Mesenchymal stem cell (in vitro differentiated cells and primary cell): ENCODE data around the gene ZDHHC1.

Source experiments
- DNase-seq: peaks from one replicate; pipeline ENCODE4 v3.0.0-alpha.2; 2013
- H2AFZ ChIP-seq: one replicate; pipeline ENCODE4 v1.6.1; 2013; ENCODE audit warnings: low read depth, mild to moderate bottlenecking, control low read depth, inconsistent platforms, low read length, moderate library complexity
- H2AK5ac ChIP-seq: 2 replicates; pipeline ENCODE4 v1.6.1; 2013; ENCODE audit warnings: low read length, moderate library complexity, mild to moderate bottlenecking, inconsistent platforms; ENCODE audit not compliant: severe bottlenecking
- H2BK120ac ChIP-seq: one replicate; pipeline ENCODE4 v1.6.1; 2013; ENCODE audit warnings: low read depth, mild to moderate bottlenecking, inconsistent platforms, low read length, moderate library complexity
- H2BK12ac ChIP-seq, 2 experiments: one replicate each; pipeline ENCODE4 v1.6.1; 2013; ENCODE audit warnings: inconsistent platforms in 2 of 2, low read length in 2 of 2, mild to moderate bottlenecking in 2 of 2, moderate library complexity in 2 of 2, control low read depth in 1 of 2
- H2BK15ac ChIP-seq: one replicate; pipeline ENCODE4 v1.6.1; 2013; ENCODE audit warnings: mild to moderate bottlenecking, low read depth, inconsistent platforms; ENCODE audit not compliant: poor library complexity, severe bottlenecking
- H2BK5ac ChIP-seq: 2 replicates; pipeline ENCODE4 v1.6.1; 2013; ENCODE audit warnings: low read depth, mild to moderate bottlenecking, low read length, control low read depth, inconsistent platforms; ENCODE audit not compliant: poor library complexity, severe bottlenecking
- H3K14ac ChIP-seq, 2 experiments: one replicate each; pipeline ENCODE4 v1.6.1; 2013; ENCODE audit warnings: inconsistent platforms in 2 of 2, low read length in 2 of 2, control low read depth in 1 of 2, mild to moderate bottlenecking in 1 of 2, moderate library complexity in 1 of 2
- H3K18ac ChIP-seq, 2 experiments: one replicate each; pipeline ENCODE4 v1.6.1; 2013; ENCODE audit warnings: inconsistent platforms in 2 of 2, low read length in 2 of 2, control low read depth in 1 of 2, low read depth in 1 of 2, mild to moderate bottlenecking in 1 of 2
- H3K23ac ChIP-seq, 2 experiments: one replicate each; pipeline ENCODE4 v1.6.1; 2013; ENCODE audit warnings: inconsistent platforms in 2 of 2, low read length in 2 of 2, mild to moderate bottlenecking in 2 of 2, moderate library complexity in 2 of 2, control low read depth in 1 of 2
- H3K27ac ChIP-seq: 2 replicates; pipeline ENCODE4 v1.5.1; 2013; ENCODE audit warnings: mild to moderate bottlenecking, moderate library complexity, low read length, control low read depth, inconsistent platforms; ENCODE audit not compliant: poor library complexity, severe bottlenecking
- H3K27me3 ChIP-seq, 2 experiments: 2 replicates each; pipeline versions ENCODE4 v1.6.1 to v1.7.0; 2013; ENCODE audit warnings: low read length in 2 of 2, mild to moderate bottlenecking in 2 of 2, moderate library complexity in 2 of 2, control low read depth in 1 of 2, inconsistent platforms in 1 of 2; ENCODE audit not compliant: control insufficient read depth in 1 of 2, insufficient read depth in 1 of 2
- H3K36me3 ChIP-seq, 2 experiments: 2 replicates each; pipeline versions ENCODE4 v1.6.1 to v1.7.0; 2013; ENCODE audit warnings: low read length in 2 of 2, control low read depth in 1 of 2, inconsistent platforms in 1 of 2, low read depth in 1 of 2, mild to moderate bottlenecking in 1 of 2; ENCODE audit not compliant: insufficient read depth in 2 of 2, control insufficient read depth in 1 of 2
- H3K4ac ChIP-seq, 2 experiments: one replicate each; pipeline ENCODE4 v1.6.1; 2013; ENCODE audit warnings: inconsistent platforms in 2 of 2, low read length in 2 of 2, mild to moderate bottlenecking in 2 of 2, moderate library complexity in 2 of 2, control low read depth in 1 of 2, low read depth in 1 of 2
- H3K4me1 ChIP-seq: 2 replicates; pipeline ENCODE4 v1.6.1; 2013; ENCODE audit warnings: low read depth, low read length, control low read depth; ENCODE audit not compliant: control insufficient read depth, insufficient read depth
- H3K4me2 ChIP-seq: 2 replicates; pipeline ENCODE4 v1.6.1; 2013; ENCODE audit warnings: low read length, mild to moderate bottlenecking, inconsistent platforms; ENCODE audit not compliant: poor library complexity, severe bottlenecking
- H3K4me3 ChIP-seq, 2 experiments: 2 replicates each; pipeline versions ENCODE4 v1.5.1 to v1.7.0; 2013; ENCODE audit warnings: low read length in 2 of 2, mild to moderate bottlenecking in 2 of 2, control low read depth in 1 of 2, low read depth in 1 of 2; ENCODE audit not compliant: insufficient read depth in 1 of 2
- H3K79me1 ChIP-seq: replicated peaks from 2 replicates; pipeline ENCODE4 v1.6.1; 2013; ENCODE audit warnings: mild to moderate bottlenecking, control low read depth, low read length, inconsistent platforms; ENCODE audit not compliant: poor library complexity, severe bottlenecking
- H3K9ac ChIP-seq: 2 replicates; pipeline ENCODE4 v1.7.0; 2013; ENCODE audit warnings: mild to moderate bottlenecking, low read length, moderate library complexity
- H3K9me3 ChIP-seq: 2 replicates; pipeline ENCODE4 v1.7.0; 2013; ENCODE audit warnings: mild to moderate bottlenecking, low read length; ENCODE audit not compliant: control insufficient read depth
- H4K8ac ChIP-seq: one replicate; pipeline ENCODE4 v1.6.1; 2013; ENCODE audit warnings: inconsistent platforms, mild to moderate bottlenecking, low read length, moderate library complexity
- H4K91ac ChIP-seq: one replicate; pipeline ENCODE4 v1.6.1; 2013; ENCODE audit warnings: mild to moderate bottlenecking, low read length, inconsistent platforms
- WGBS: methylation state at CpG from one replicate; pipeline ENCODE4 v1.1.7; 2013; ENCODE audit warnings: mixed read lengths; 5-methylcytosine and 5-hydroxymethylcytosine counted together

ZDHHC1 gene

GRCh38 chr16:67426950-67427349, 10.7 kb upstream of the ZDHHC1 start:
- no peak overlapping the region for H3K23ac ChIP-seq
- no peak overlapping the region for H3K27ac ChIP-seq
- no peak overlapping the region for H2BK120ac ChIP-seq
- no peak overlapping the region for H2BK15ac ChIP-seq
- no peak overlapping the region for H3K14ac ChIP-seq
- H3K79me1 ChIP-seq = no peaks in the 10 kb centered on the region
- no peak overlapping the region for H2AFZ ChIP-seq
- H2BK12ac ChIP-seq = no peak overlapping the region
- H3K36me3 ChIP-seq = peaks cover 0 to 2% of the 10 kb centered on the region in 2 experiments
- no peak overlapping the region for H3K4ac ChIP-seq
- H3K18ac ChIP-seq = no peak overlapping the region
- H4K8ac ChIP-seq = no peak overlapping the region
- peaks cover 20 to 86% of the 10 kb centered on the region in 2 experiments for H3K27me3 ChIP-seq
- no peak for DNase-seq
- H3K4me1 ChIP-seq = peaks cover 18% of the 10 kb centered on the region
- 80% methylated on average over 7 of the region's 7 CpGs for whole genome bisulfite sequencing
- H3K4me3 ChIP-seq = peak overlapping the region in 1 of 2 experiments; percentile 59
- H4K91ac ChIP-seq = no peak overlapping the region
- H3K9ac ChIP-seq = peak overlapping the region; percentile 81
- H2AK5ac ChIP-seq = no peak overlapping the region
- H3K9me3 ChIP-seq = no peaks in the 10 kb centered on the region
- H3K4me2 ChIP-seq = no peak overlapping the region
- no peak overlapping the region for H2BK5ac ChIP-seq

- Histone ChIP-seq H3K9me3 (no peaks in the 10 kb centered on the region), H3K4ac (no peak overlapping the region), H2BK15ac (no peak overlapping the region), H3K23ac (no peak overlapping the region), H4K91ac (no peak overlapping the region), H3K14ac (no peak overlapping the region), H2AFZ (no peak overlapping the region), H2AK5ac (no peak overlapping the region), H3K4me2 (no peak overlapping the region), H3K18ac (no peak overlapping the region), H4K8ac (no peak overlapping the region), H3K9ac (peak overlapping the region; percentile 42), H3K4me3 (no peak overlapping the region), H3K36me3 (peaks cover 0 to 2% of the 10 kb centered on the region in 2 experiments), H3K27ac (no peak overlapping the region), H2BK5ac (no peak overlapping the region), H3K27me3 (peaks cover 17 to 84% of the 10 kb centered on the region in 2 experiments), H3K79me1 (no peaks in the 10 kb centered on the region), H2BK12ac (no peak overlapping the region), H2BK120ac (no peak overlapping the region), H3K4me1 (peaks cover 10% of the 10 kb centered on the region)
- 85% methylated on average over 6 of the region's 7 CpGs for WGBS
- DNase-seq = no peak
Observed at GRCh38 chr16:67426022-67426421, 9.7 kb upstream of the ZDHHC1 start.

GRCh38 chr16:67425580-67425979, 9.3 kb upstream of the ZDHHC1 start:
- Histone ChIP-seq H3K14ac (no peak overlapping the region), H3K9me3 (no peaks in the 10 kb centered on the region), H3K9ac (peak overlapping the region; percentile 42), H3K23ac (no peak overlapping the region), H4K8ac (no peak overlapping the region), H2AK5ac (no peak overlapping the region), H2BK5ac (no peak overlapping the region), H2BK15ac (no peak overlapping the region), H4K91ac (no peak overlapping the region), H3K4ac (no peak overlapping the region), H2BK12ac (no peak overlapping the region), H3K36me3 (peaks cover 0 to 2% of the 10 kb centered on the region in 2 experiments), H3K18ac (no peak overlapping the region), H2BK120ac (no peak overlapping the region), H3K4me2 (no peak overlapping the region), H3K4me3 (no peak overlapping the region), H2AFZ (no peak overlapping the region), H3K4me1 (peaks cover 9% of the 10 kb centered on the region), H3K27ac (no peak overlapping the region), H3K27me3 (peaks cover 17 to 88% of the 10 kb centered on the region in 2 experiments), H3K79me1 (no peaks in the 10 kb centered on the region)
- 77% methylated on average over 4 of the region's 4 CpGs for WGBS
- DNase-seq = no peak

- DNase-seq = no peak
- H2BK15ac ChIP-seq = no peak overlapping the region
Observed at GRCh38 chr16:67425061-67425460, 8.8 kb upstream of the ZDHHC1 start.

More at GRCh38 chr16:67425061-67425460, 8.8 kb upstream of the ZDHHC1 start:
- H3K23ac ChIP-seq = no peak overlapping the region
- no peak overlapping the region for H3K4ac ChIP-seq
- no peak overlapping the region for H2AK5ac ChIP-seq
- peaks cover 13 to 83% of the 10 kb centered on the region in 2 experiments for H3K27me3 ChIP-seq
- no peak overlapping the region for H3K4me3 ChIP-seq
- H2AFZ ChIP-seq = no peak overlapping the region
- no peak overlapping the region for H4K8ac ChIP-seq
- no peak overlapping the region for H2BK120ac ChIP-seq
- H3K14ac ChIP-seq = no peak overlapping the region
- H2BK5ac ChIP-seq = no peak overlapping the region
- peaks cover 3% of the 10 kb centered on the region for H3K4me1 ChIP-seq
- no peaks in the 10 kb centered on the region for H3K9me3 ChIP-seq
- H3K27ac ChIP-seq = no peak overlapping the region
- no peaks in the 10 kb centered on the region for H3K79me1 ChIP-seq
- WGBS = 49% methylated on average over 5 of the region's 6 CpGs
- no peak overlapping the region for H2BK12ac ChIP-seq
- H3K9ac ChIP-seq = peak overlapping the region; percentile 42
- no peak overlapping the region for H3K4me2 ChIP-seq
- no peak overlapping the region for H4K91ac ChIP-seq
- H3K18ac ChIP-seq = no peak overlapping the region
- no peaks in the 10 kb centered on the region for H3K36me3 ChIP-seq
